Measurements from ENCODE around the gene CUX1.

Gene CUX1

DNA sequence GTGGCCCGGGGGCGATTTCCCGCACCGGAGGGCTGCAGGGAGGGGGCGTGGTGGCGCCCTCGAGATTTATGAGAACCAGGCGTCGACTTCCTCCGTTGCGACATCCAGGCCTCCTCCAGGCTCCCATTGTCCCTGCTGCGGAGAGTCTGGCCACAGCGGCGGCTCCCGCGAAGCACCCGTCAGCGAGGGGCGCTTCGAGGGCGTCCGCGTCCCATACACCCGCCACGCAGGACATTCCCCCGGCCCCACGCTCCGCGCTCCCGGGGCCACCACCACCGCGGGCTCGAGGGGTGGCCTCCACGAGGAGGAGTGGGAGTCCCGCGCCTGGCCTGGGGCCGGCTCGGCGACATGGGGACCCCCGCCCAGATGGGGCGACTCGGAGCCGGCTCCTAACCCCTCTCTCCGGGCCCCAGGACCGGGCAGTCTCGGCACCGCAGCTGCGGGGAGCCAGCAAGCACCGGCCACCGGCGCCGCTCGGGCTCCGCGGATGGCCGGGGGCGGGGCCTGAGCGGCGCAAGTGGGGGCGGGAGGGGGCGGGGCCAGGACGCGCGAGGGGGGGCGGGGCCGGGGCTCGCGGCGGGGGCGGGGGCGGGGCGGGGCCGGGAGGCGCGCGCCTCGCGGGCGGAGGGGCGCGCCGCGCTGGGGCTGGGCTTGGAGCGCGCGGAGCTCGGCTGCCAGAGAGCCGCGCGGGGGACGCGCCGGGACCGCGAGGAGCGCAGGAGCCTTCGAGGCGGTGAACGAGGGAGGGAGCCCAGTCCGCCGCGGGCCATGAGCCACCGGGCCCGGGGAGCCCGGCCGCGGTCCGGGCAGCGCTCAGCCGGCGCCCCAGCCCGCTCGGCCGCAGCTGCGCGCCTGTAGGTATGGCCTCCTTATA, 469.0 kb downstream of the CUX1 start, which contains the start of gene SH2B2 (continued):
- TF ChIP-seq, protein P1, sequence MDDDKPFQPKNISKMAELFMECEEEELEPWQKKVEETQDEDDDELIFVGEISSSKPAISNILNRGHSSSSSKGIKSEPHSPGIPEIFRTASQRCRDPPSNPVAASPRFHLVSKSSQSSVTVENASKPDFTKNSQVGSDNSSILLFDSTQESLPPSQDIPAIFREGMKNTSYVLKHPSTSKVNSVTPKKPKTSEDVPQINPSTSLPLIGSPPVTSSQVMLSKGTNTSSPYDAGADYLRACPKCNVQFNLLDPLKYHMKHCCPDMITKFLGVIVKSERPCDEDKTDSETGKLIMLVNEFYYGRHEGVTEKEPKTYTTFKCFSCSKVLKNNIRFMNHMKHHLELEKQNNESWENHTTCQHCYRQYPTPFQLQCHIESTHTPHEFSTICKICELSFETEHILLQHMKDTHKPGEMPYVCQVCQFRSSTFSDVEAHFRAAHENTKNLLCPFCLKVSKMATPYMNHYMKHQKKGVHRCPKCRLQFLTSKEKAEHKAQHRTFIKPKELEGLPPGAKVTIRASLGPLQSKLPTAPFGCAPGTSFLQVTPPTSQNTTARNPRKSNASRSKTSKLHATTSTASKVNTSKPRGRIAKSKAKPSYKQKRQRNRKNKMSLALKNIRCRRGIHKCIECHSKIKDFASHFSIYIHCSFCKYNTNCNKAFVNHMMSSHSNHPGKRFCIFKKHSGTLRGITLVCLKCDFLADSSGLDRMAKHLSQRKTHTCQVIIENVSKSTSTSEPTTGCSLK (tag by site-specific recombination; IDR thresholded peaks at IDR 0.05), result no peak
- no peak for TF ChIP-seq ZNF404 (tag by site-specific recombination; IDR thresholded peaks at IDR 0.05)
- TF ChIP-seq SCRT1 (tag by site-specific recombination; IDR thresholded peaks at IDR 0.05; ENCODE audit: borderline replicate concordance), result no peak
- no peak for TF ChIP-seq ZNF211 (tag by site-specific recombination; IDR thresholded peaks at IDR 0.05; ENCODE audit: low read depth)
- no peak for TF ChIP-seq ZNF501 (tag by site-specific recombination; IDR thresholded peaks at IDR 0.05)
- TF ChIP-seq, protein P2, sequence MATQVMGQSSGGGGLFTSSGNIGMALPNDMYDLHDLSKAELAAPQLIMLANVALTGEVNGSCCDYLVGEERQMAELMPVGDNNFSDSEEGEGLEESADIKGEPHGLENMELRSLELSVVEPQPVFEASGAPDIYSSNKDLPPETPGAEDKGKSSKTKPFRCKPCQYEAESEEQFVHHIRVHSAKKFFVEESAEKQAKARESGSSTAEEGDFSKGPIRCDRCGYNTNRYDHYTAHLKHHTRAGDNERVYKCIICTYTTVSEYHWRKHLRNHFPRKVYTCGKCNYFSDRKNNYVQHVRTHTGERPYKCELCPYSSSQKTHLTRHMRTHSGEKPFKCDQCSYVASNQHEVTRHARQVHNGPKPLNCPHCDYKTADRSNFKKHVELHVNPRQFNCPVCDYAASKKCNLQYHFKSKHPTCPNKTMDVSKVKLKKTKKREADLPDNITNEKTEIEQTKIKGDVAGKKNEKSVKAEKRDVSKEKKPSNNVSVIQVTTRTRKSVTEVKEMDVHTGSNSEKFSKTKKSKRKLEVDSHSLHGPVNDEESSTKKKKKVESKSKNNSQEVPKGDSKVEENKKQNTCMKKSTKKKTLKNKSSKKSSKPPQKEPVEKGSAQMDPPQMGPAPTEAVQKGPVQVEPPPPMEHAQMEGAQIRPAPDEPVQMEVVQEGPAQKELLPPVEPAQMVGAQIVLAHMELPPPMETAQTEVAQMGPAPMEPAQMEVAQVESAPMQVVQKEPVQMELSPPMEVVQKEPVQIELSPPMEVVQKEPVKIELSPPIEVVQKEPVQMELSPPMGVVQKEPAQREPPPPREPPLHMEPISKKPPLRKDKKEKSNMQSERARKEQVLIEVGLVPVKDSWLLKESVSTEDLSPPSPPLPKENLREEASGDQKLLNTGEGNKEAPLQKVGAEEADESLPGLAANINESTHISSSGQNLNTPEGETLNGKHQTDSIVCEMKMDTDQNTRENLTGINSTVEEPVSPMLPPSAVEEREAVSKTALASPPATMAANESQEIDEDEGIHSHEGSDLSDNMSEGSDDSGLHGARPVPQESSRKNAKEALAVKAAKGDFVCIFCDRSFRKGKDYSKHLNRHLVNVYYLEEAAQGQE (tag by site-specific recombination; IDR thresholded peaks at IDR 0.05), result no peak
- TF ChIP-seq GLI4 (tag by site-specific recombination; IDR thresholded peaks at IDR 0.05), result 0 out of 2 replicates have a peak, but pooled peaks have one; percentile 24
- TF ChIP-seq, protein P3, sequence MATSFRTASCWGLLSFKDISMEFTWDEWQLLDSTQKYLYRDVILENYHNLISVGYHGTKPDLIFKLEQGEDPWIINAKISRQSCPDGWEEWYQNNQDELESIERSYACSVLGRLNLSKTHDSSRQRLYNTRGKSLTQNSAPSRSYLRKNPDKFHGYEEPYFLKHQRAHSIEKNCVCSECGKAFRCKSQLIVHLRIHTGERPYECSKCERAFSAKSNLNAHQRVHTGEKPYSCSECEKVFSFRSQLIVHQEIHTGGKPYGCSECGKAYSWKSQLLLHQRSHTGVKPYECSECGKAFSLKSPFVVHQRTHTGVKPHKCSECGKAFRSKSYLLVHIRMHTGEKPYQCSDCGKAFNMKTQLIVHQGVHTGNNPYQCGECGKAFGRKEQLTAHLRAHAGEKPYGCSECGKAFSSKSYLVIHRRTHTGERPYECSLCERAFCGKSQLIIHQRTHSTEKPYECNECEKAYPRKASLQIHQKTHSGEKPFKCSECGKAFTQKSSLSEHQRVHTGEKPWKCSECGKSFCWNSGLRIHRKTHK (tag by site-specific recombination; IDR thresholded peaks at IDR 0.05), result no peak
- TF ChIP-seq ZNF175 (tag by site-specific recombination; IDR thresholded peaks at IDR 0.05), result no peak
- no peak for TF ChIP-seq ZNF585B (tag by site-specific recombination; IDR thresholded peaks at IDR 0.05)
- TF ChIP-seq, protein P4, sequence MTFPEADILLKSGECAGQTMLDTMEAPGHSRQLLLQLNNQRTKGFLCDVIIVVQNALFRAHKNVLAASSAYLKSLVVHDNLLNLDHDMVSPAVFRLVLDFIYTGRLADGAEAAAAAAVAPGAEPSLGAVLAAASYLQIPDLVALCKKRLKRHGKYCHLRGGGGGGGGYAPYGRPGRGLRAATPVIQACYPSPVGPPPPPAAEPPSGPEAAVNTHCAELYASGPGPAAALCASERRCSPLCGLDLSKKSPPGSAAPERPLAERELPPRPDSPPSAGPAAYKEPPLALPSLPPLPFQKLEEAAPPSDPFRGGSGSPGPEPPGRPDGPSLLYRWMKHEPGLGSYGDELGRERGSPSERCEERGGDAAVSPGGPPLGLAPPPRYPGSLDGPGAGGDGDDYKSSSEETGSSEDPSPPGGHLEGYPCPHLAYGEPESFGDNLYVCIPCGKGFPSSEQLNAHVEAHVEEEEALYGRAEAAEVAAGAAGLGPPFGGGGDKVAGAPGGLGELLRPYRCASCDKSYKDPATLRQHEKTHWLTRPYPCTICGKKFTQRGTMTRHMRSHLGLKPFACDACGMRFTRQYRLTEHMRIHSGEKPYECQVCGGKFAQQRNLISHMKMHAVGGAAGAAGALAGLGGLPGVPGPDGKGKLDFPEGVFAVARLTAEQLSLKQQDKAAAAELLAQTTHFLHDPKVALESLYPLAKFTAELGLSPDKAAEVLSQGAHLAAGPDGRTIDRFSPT (tag by site-specific recombination; IDR thresholded peaks at IDR 0.05), result no peak; the same call in 1 of the 2 replicates
- TF ChIP-seq ZNF600 (tag by site-specific recombination; IDR thresholded peaks at IDR 0.05), result peak; percentile 79
- TF ChIP-seq ZNF747 (tag by site-specific recombination; IDR thresholded peaks at IDR 0.05), result no peak
- TF ChIP-seq, protein P5, sequence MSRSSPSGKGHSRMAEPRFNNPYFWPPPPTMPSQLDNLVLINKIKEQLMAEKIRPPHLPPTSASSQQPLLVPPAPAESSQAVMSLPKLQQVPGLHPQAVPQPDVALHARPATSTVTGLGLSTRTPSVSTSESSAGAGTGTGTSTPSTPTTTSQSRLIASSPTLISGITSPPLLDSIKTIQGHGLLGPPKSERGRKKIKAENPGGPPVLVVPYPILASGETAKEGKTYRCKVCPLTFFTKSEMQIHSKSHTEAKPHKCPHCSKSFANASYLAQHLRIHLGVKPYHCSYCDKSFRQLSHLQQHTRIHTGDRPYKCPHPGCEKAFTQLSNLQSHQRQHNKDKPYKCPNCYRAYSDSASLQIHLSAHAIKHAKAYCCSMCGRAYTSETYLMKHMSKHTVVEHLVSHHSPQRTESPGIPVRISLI (tag by site-specific recombination; IDR thresholded peaks at IDR 0.05), result no peak
- TF ChIP-seq, protein P6, sequence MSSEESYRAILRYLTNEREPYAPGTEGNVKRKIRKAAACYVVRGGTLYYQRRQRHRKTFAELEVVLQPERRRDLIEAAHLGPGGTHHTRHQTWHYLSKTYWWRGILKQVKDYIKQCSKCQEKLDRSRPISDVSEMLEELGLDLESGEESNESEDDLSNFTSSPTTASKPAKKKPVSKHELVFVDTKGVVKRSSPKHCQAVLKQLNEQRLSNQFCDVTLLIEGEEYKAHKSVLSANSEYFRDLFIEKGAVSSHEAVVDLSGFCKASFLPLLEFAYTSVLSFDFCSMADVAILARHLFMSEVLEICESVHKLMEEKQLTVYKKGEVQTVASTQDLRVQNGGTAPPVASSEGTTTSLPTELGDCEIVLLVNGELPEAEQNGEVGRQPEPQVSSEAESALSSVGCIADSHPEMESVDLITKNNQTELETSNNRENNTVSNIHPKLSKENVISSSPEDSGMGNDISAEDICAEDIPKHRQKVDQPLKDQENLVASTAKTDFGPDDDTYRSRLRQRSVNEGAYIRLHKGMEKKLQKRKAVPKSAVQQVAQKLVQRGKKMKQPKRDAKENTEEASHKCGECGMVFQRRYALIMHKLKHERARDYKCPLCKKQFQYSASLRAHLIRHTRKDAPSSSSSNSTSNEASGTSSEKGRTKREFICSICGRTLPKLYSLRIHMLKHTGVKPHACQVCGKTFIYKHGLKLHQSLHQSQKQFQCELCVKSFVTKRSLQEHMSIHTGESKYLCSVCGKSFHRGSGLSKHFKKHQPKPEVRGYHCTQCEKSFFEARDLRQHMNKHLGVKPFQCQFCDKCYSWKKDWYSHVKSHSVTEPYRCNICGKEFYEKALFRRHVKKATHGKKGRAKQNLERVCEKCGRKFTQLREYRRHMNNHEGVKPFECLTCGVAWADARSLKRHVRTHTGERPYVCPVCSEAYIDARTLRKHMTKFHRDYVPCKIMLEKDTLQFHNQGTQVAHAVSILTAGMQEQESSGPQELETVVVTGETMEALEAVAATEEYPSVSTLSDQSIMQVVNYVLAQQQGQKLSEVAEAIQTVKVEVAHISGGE (tag by site-specific recombination; conservative IDR thresholded peaks at IDR 0.05; ENCODE audit: low read depth), result no peak; the same call in 1 of the 2 replicates
- TF ChIP-seq ZNF426 (tag by site-specific recombination; IDR thresholded peaks at IDR 0.05), result no peak
- no peak for TF ChIP-seq GFI1B (tag by site-specific recombination; IDR thresholded peaks at IDR 0.05)
- TF ChIP-seq ZNF221 (tag by site-specific recombination; IDR thresholded peaks at IDR 0.05; ENCODE audit: borderline replicate concordance), result no peak
- TF ChIP-seq, protein P7, sequence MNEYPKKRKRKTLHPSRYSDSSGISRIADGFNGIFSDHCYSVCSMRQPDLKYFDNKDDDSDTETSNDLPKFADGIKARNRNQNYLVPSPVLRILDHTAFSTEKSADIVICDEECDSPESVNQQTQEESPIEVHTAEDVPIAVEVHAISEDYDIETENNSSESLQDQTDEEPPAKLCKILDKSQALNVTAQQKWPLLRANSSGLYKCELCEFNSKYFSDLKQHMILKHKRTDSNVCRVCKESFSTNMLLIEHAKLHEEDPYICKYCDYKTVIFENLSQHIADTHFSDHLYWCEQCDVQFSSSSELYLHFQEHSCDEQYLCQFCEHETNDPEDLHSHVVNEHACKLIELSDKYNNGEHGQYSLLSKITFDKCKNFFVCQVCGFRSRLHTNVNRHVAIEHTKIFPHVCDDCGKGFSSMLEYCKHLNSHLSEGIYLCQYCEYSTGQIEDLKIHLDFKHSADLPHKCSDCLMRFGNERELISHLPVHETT (tag by site-specific recombination; IDR thresholded peaks at IDR 0.05), result no peak
- peak; percentile 98 for TF ChIP-seq ZBTB8A (tag by site-specific recombination; IDR thresholded peaks at IDR 0.05)
- no peak for TF ChIP-seq GLI2 (tag by site-specific recombination; IDR thresholded peaks at IDR 0.05; ENCODE audit: borderline replicate concordance, low read depth)
